ENCODE data around the gene POLA2. TPM values are rescaled to one million over a fixed set of nuclear protein-coding genes. Genes with fewer than 3 reads are reported as not detected.

POLA2 gene, protein sequence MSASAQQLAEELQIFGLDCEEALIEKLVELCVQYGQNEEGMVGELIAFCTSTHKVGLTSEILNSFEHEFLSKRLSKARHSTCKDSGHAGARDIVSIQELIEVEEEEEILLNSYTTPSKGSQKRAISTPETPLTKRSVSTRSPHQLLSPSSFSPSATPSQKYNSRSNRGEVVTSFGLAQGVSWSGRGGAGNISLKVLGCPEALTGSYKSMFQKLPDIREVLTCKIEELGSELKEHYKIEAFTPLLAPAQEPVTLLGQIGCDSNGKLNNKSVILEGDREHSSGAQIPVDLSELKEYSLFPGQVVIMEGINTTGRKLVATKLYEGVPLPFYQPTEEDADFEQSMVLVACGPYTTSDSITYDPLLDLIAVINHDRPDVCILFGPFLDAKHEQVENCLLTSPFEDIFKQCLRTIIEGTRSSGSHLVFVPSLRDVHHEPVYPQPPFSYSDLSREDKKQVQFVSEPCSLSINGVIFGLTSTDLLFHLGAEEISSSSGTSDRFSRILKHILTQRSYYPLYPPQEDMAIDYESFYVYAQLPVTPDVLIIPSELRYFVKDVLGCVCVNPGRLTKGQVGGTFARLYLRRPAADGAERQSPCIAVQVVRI
- 11.8 and 14.5 TPM in 2 replicates for polyA plus RNA-seq (2011; rRNA removed)
- 11.2 and 16.9 TPM in 2 replicates for polyA minus RNA-seq (2011; rRNA and poly(A)+ RNA removed)

DNA sequence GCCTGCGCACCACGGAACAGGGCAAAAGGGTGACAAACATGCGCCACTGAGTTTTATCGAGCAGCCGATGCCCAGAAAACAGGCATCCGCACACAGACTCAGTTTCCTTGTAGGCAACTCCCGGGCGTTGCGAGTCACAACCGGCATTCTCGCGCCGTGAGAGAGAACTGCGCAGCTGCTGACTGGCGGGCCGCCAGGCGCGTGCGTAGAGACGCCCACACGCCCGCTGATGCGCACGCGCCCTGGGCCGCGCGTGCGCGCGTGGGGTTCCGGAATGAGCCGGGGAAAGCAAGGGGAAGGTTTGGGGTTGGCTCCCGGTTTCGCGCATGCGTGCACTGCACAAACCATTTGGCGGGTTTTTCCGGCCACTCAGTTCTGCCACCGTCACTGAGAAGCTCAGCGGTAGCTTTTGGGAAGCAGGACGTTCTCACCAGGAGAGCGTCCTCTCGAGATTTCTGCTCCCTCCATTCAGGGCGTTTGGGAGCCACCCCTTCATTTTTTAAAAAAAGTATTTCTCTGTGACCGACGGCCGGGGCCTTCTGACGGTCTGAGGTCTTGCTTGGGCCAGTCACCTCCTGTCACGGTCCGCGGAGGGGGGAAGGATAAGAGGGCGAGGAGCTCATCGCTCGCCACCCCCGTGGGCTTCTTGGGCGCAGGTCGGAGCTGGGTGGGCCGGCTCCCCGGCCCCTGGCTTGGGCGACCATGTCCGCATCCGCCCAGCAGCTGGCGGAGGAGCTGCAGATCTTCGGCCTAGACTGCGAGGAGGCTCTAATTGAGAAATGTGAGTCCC lies at the start of gene POLA2:
TSS of gene POLA2 (plus strand) at position 372 of the 790 bp plus-strand sequence. CDS start at position 703, 331 bp downstream.
- TF ChIP-seq, protein P1, sequence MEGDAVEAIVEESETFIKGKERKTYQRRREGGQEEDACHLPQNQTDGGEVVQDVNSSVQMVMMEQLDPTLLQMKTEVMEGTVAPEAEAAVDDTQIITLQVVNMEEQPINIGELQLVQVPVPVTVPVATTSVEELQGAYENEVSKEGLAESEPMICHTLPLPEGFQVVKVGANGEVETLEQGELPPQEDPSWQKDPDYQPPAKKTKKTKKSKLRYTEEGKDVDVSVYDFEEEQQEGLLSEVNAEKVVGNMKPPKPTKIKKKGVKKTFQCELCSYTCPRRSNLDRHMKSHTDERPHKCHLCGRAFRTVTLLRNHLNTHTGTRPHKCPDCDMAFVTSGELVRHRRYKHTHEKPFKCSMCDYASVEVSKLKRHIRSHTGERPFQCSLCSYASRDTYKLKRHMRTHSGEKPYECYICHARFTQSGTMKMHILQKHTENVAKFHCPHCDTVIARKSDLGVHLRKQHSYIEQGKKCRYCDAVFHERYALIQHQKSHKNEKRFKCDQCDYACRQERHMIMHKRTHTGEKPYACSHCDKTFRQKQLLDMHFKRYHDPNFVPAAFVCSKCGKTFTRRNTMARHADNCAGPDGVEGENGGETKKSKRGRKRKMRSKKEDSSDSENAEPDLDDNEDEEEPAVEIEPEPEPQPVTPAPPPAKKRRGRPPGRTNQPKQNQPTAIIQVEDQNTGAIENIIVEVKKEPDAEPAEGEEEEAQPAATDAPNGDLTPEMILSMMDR (IDR thresholded peaks at IDR 0.05; ENCODE audit: insufficient read depth, low read depth, low read length) = no peak
- Histone ChIP-seq H3K27me3 (ENCODE audit: control insufficient read depth, insufficient read depth, low read length) (no peaks in the 10 kb centered on the region), H3K4me3 (ENCODE audit: low read depth, low read length) (peak within 1 kb of the TSS; percentile 67), H3K36me3 (ENCODE audit: control insufficient read depth, insufficient read depth, low read length) (no peaks in the 10 kb centered on the region)
- CTCF ChIA-PET = interaction anchor here (0.6 to 2.2 kb wide), 11 partner anchors 9 to 126 kb away, joined by 3 to 19 read pairs (median 3); partner anchors contain the start of genes CDC42EP2 and DPF2
- DNase-seq (ENCODE audit: low read depth) = peak; percentile 81
- POLR2A ChIA-PET = interaction anchor here (0.5 to 0.6 kb wide), 2 partner anchors 74 to 161 kb away, joined by 4 to 6 read pairs; partner anchors contain the start of gene NEAT1

DNA sequence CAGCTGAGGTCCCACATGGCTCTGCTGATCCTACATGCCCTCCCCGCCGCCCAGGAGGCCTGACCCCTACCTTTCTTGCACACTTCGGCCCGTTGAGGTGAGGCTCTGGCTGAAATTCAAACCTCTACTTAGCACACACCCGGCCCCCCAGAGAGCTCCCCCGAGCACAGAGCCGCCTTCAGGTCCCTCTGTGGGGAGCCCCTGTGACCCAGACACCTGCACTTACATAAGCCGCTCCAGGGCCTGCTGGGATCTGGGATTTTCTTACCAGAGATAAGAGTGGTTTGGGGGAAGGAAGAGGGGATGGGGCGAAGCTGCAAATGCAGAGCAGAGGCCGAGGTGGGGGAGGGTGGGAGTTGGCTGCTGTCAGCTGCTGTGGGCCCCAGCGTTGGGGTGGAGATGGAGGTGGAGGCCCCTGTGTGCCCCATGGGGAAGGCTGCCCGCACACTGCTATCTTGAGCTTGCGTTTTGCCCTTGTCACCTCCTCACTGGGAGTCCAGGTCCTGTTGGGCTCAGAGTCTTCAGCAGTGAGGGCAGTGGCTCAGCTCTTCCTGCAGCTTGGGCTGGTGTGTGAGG lies 49.4 kb upstream of the POLA2 start:
- POLR2A ChIA-PET = no interaction called here
- H3K36me3 ChIP-seq (ENCODE audit: control insufficient read depth, insufficient read depth, low read length) = peaks cover 29% of the 10 kb centered on the region
- no peaks in the 10 kb centered on the region for H3K27me3 ChIP-seq (ENCODE audit: control insufficient read depth, insufficient read depth, low read length)
- CTCF ChIA-PET = interaction anchor here (0.6 to 2.8 kb wide), 8 partner anchors 9 to 138 kb away, joined by 3 to 12 read pairs (median 4); no protein-coding TSS in a partner anchor
- TF ChIP-seq, protein P1 (IDR thresholded peaks at IDR 0.05; ENCODE audit: insufficient read depth, low read depth, low read length) = no peak
- no peak overlapping the region for H3K4me3 ChIP-seq (ENCODE audit: low read depth, low read length)
- DNase-seq (ENCODE audit: low read depth) = no peak

DNA sequence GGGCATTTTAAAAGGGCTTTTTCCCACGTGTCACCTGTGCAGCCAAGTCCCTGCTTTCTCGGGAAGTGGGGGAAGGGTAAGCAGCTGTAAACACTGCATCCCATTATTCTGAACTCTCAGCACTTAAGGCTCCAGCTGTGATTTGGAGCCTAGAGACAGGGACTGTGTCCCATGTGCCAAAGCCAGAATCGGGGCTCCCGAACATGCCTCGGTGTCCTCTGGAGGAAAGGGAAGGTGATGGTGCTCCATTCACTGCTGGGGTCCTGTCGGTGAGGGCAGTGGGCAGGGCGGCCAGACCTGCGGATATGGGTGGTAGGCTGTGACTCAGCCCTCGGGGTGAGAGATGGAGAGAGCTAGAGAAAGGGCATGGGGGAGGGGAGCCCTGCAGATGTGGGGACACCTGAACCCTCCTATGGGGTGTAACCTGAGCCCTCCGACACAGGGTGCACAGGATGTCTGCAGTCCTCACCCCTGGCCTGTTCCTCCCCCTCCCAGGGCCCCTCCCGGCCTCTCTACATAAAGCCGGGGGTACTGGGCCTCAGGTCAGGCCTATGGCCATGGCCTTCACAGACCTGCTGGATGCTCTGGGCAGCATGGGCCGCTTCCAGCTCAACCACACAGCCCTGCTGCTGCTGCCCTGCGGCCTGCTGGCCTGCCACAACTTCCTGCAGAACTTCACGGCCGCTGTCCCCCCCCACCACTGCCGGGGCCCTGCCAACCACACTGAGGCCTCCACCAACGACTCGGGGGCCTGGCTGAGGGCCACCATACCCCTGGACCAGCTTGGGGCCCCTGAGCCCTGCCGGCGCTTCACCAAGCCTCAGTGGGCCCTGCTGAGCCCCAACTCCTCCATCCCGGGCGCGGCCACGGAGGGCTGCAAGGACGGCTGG lies 48.2 kb upstream of the POLA2 start:
- ChIA-PET CTCF (interaction anchor here (0.7 to 2.8 kb wide), 4 partner anchors 8 to 16 kb away, joined by 3 to 12 read pairs (median 8); no protein-coding TSS in a partner anchor), POLR2A (no interaction called here)
- TF ChIP-seq, protein P1 (IDR thresholded peaks at IDR 0.05; ENCODE audit: insufficient read depth, low read depth, low read length) = no peak
- Histone ChIP-seq H3K27me3 (ENCODE audit: control insufficient read depth, insufficient read depth, low read length) (no peaks in the 10 kb centered on the region), H3K36me3 (ENCODE audit: control insufficient read depth, insufficient read depth, low read length) (peaks cover 22% of the 10 kb centered on the region), H3K4me3 (ENCODE audit: low read depth, low read length) (no peak overlapping the region)
- DNase-seq (ENCODE audit: low read depth) = no peak

DNA sequence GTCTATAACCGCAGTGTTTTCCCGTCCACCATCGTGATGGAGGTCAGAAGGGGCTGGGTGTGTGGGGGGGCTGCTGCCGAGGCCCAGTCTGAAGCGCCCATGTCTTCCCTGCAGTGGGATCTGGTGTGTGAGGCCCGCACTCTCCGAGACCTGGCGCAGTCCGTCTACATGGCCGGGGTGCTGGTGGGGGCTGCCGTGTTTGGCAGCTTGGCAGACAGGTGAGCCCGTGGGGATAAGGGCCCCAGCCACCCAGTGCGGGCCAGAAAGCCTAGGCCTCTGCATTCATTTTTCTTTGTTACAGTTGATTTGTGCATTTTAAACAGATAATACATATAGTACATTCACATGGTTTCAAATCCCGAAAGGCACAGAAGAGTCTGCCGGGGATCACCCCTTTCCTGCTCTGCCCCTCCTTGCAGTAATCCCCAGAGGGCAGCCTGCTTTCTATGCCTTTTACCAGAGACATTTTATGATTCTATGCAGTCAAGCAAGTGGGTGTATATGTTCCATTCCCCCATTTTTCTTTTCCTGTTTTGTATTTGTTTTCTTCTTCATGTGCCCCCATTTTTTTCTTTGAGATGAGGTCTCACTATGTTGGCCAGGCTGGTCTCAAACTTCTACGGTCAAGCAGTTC lies 47.4 kb upstream of the POLA2 start:
- CTCF ChIA-PET = interaction anchor here (1.2 to 1.4 kb wide), 2 partner anchors 10 to 11 kb away, joined by 4 to 9 read pairs; no protein-coding TSS in a partner anchor
- POLR2A ChIA-PET = no interaction called here
- Histone ChIP-seq H3K27me3 (ENCODE audit: control insufficient read depth, insufficient read depth, low read length) (no peaks in the 10 kb centered on the region), H3K36me3 (ENCODE audit: control insufficient read depth, insufficient read depth, low read length) (peaks cover 19% of the 10 kb centered on the region), H3K4me3 (ENCODE audit: low read depth, low read length) (no peak overlapping the region)
- TF ChIP-seq, protein P1 (IDR thresholded peaks at IDR 0.05; ENCODE audit: insufficient read depth, low read depth, low read length) = no peak
- no peak for DNase-seq (ENCODE audit: low read depth)
